ENCODE measurements around the gene PTPRT. TPM values are rescaled to one million over a fixed set of nuclear protein-coding genes. Genes with fewer than 3 reads are reported as not detected.

PTPRT gene
- total and polyA plus RNA-seq, 2 donors (not counting 1 experiment from before 2014, with no cell fraction given), result not detected

- H3K4me1 ChIP-seq (ENCODE audit: control insufficient read depth, extremely low read depth, insufficient read depth, low read length), result no peaks in the 10 kb centered on the region
- DNase-seq (ENCODE audit: low read depth in 2 of 2), result no peak
- TF ChIP-seq EZH2 (IDR thresholded peaks at IDR 0.05; ENCODE audit: low read length, missing control alignments) (no peak), CTCF (conservative IDR thresholded peaks at IDR 0.05 in 1 of 2, IDR thresholded peaks at IDR 0.05 in 1 of 2; ENCODE audit: low read depth in 1 of 2, low read length in 2 of 2) (no peak)
These were observed 151.9 kb downstream of the PTPRT start for GRCh38 chr20:43037605-43038309.

GRCh38 chr20:43034981-43035724, 154.6 kb downstream of the PTPRT start:
- no peak overlapping the region for H2AFZ ChIP-seq (ENCODE audit: low read length)
- TF ChIP-seq CTCF (conservative IDR thresholded peaks at IDR 0.05 in 1 of 2, IDR thresholded peaks at IDR 0.05 in 1 of 2; ENCODE audit: low read depth in 1 of 2, low read length in 2 of 2) (no peak), EZH2 (IDR thresholded peaks at IDR 0.05; ENCODE audit: low read length, missing control alignments) (no peak)
- no peaks in the 10 kb centered on the region for H3K79me2 ChIP-seq (ENCODE audit: control insufficient read depth, insufficient read depth, low read length)
- no peak for DNase-seq (ENCODE audit: low read depth in 2 of 2)
- no peak overlapping the region for H3K9ac ChIP-seq (ENCODE audit: insufficient read depth, low read length)
- H3K4me1 ChIP-seq (ENCODE audit: control insufficient read depth, extremely low read depth, insufficient read depth, low read length), result no peaks in the 10 kb centered on the region
- H3K9me3 ChIP-seq (ENCODE audit: control insufficient read depth, insufficient read depth, low read depth, low read length), result no peaks in the 10 kb centered on the region
- H4K20me1 ChIP-seq (ENCODE audit: control insufficient read depth, extremely low read depth, insufficient read depth, low read length), result no peaks in the 10 kb centered on the region
- no peaks in the 10 kb centered on the region for H3K27me3 ChIP-seq (ENCODE audit: control insufficient read depth, insufficient read depth, low read length)
- H3K4me2 ChIP-seq (ENCODE audit: extremely low read depth, insufficient read depth, low read length), result no peak overlapping the region
- no peaks in the 10 kb centered on the region for H3K36me3 ChIP-seq (ENCODE audit: control insufficient read depth, insufficient read depth, low read length)
- H3K4me3 ChIP-seq (replicated peaks in 1 of 4; ENCODE audit: control extremely low read depth in 1 of 4, insufficient read depth in 1 of 4, low read depth in 3 of 4, low read length in 4 of 4), result no peak overlapping the region
- H3K27ac ChIP-seq (ENCODE audit: insufficient read depth, low read length), result no peak overlapping the region

More at GRCh38 chr20:43037605-43038309, 151.9 kb downstream of the PTPRT start:
- H3K4me2 ChIP-seq (ENCODE audit: extremely low read depth, insufficient read depth, low read length), result no peak overlapping the region
- H3K27me3 ChIP-seq (ENCODE audit: control insufficient read depth, insufficient read depth, low read length), result no peaks in the 10 kb centered on the region
- H3K27ac ChIP-seq (ENCODE audit: insufficient read depth, low read length), result no peak overlapping the region
- no peaks in the 10 kb centered on the region for H3K79me2 ChIP-seq (ENCODE audit: control insufficient read depth, insufficient read depth, low read length)
- no peak overlapping the region for H3K4me3 ChIP-seq (replicated peaks in 1 of 4; ENCODE audit: control extremely low read depth in 1 of 4, insufficient read depth in 1 of 4, low read depth in 3 of 4, low read length in 4 of 4)
- H3K9ac ChIP-seq (ENCODE audit: insufficient read depth, low read length), result no peak overlapping the region
- H3K9me3 ChIP-seq (ENCODE audit: control insufficient read depth, insufficient read depth, low read depth, low read length), result no peaks in the 10 kb centered on the region
- H3K36me3 ChIP-seq (ENCODE audit: control insufficient read depth, insufficient read depth, low read length), result no peaks in the 10 kb centered on the region
- H2AFZ ChIP-seq (ENCODE audit: low read length), result no peak overlapping the region
- H4K20me1 ChIP-seq (ENCODE audit: control insufficient read depth, extremely low read depth, insufficient read depth, low read length), result no peaks in the 10 kb centered on the region

- Histone ChIP-seq H3K9me3 (ENCODE audit: control insufficient read depth, insufficient read depth, low read depth, low read length) (no peaks in the 10 kb centered on the region), H3K36me3 (ENCODE audit: control insufficient read depth, insufficient read depth, low read length) (no peaks in the 10 kb centered on the region), H3K9ac (ENCODE audit: insufficient read depth, low read length) (no peak overlapping the region), H3K4me2 (ENCODE audit: extremely low read depth, insufficient read depth, low read length) (no peak overlapping the region), H3K4me1 (ENCODE audit: control insufficient read depth, extremely low read depth, insufficient read depth, low read length) (no peaks in the 10 kb centered on the region), H3K79me2 (ENCODE audit: control insufficient read depth, insufficient read depth, low read length) (no peaks in the 10 kb centered on the region), H4K20me1 (ENCODE audit: control insufficient read depth, extremely low read depth, insufficient read depth, low read length) (no peaks in the 10 kb centered on the region), H3K27me3 (ENCODE audit: control insufficient read depth, insufficient read depth, low read length) (no peaks in the 10 kb centered on the region), H3K27ac (ENCODE audit: insufficient read depth, low read length) (no peak overlapping the region), H3K4me3 (replicated peaks in 1 of 4; ENCODE audit: control extremely low read depth in 1 of 4, insufficient read depth in 1 of 4, low read depth in 3 of 4, low read length in 4 of 4) (no peak overlapping the region), H2AFZ (ENCODE audit: low read length) (no peak overlapping the region)
- TF ChIP-seq EZH2 (IDR thresholded peaks at IDR 0.05; ENCODE audit: low read length, missing control alignments) (no peak), CTCF (conservative IDR thresholded peaks at IDR 0.05 in 1 of 2, IDR thresholded peaks at IDR 0.05 in 1 of 2; ENCODE audit: low read depth in 1 of 2, low read length in 2 of 2) (no peak)
- no peak for DNase-seq (ENCODE audit: low read depth in 2 of 2)
These were observed 157.2 kb downstream of the PTPRT start for GRCh38 chr20:43032459-43032858.
